GM21526 (cell line): ENCODE data around the gene PACSIN3.
"Not testable (repeated sequence)": the region's sequence is repeated elsewhere in the genome, so short reads cannot be mapped to it uniquely, and the experiment has no call there.

Experiments used
- ATAC-seq: cut with Tn5 transposase; IDR thresholded peaks from one replicate; pipeline ENCODE4 v1.9.1; 2021; ENCODE audit warnings: moderate library complexity; ENCODE audit not compliant: unreplicated experiment, low FRiP score

PACSIN3 gene

GRCh38 chr11:47198161-47198560, 11.9 kb upstream of the PACSIN3 start:
- ATAC-seq: not testable (repeated sequence)

GRCh38 chr11:47192111-47192510, 5.9 kb upstream of the PACSIN3 start:
- no peak for ATAC-seq

GRCh38 chr11:47191137-47191536, 4.9 kb upstream of the PACSIN3 start:
- ATAC-seq: not testable (repeated sequence)

- no peak for ATAC-seq
Observed at GRCh38 chr11:47189100-47189834, 3.0 kb upstream of the PACSIN3 start.

- no peak for ATAC-seq
Observed at GRCh38 chr11:47188259-47188658, 2.0 kb upstream of the PACSIN3 start.

GRCh38 chr11:47187723-47188122, 1.5 kb upstream of the PACSIN3 start:
- ATAC-seq: no peak

GRCh38 chr11:47186700-47187695, 764 bp upstream of the PACSIN3 start:
- ATAC-seq: no peak

GRCh38 chr11:47185305-47186075, 744 bp downstream of the PACSIN3 start:
- no peak for ATAC-seq

- no peak for ATAC-seq
Observed at GRCh38 chr11:47184711-47185304, 1.4 kb downstream of the PACSIN3 start.

GRCh38 chr11:47183969-47184368, 2.3 kb downstream of the PACSIN3 start:
- ATAC-seq: no peak

GRCh38 chr11:47183031-47183856, 3.0 kb downstream of the PACSIN3 start:
- ATAC-seq: no peak

GRCh38 chr11:47182380-47182779, 3.9 kb downstream of the PACSIN3 start:
- ATAC-seq: no peak

- ATAC-seq: no peak
Observed at GRCh38 chr11:47181271-47181670, 5.0 kb downstream of the PACSIN3 start.

GRCh38 chr11:47180006-47180787, 6.0 kb downstream of the PACSIN3 start:
- ATAC-seq: no peak

- ATAC-seq: no peak
Observed at GRCh38 chr11:47179655-47179991, 6.6 kb downstream of the PACSIN3 start.

- no peak for ATAC-seq
Observed at GRCh38 chr11:47178737-47179654, 7.2 kb downstream of the PACSIN3 start.

GRCh38 chr11:47178316-47178715, 7.9 kb downstream of the PACSIN3 start:
- ATAC-seq: no peak

- no peak for ATAC-seq
Observed at GRCh38 chr11:47177846-47178245, 8.4 kb downstream of the PACSIN3 start.
